GM23338 (cell line): Measurements from ENCODE around the gene NUDT21. TPM values are rescaled to one million over a fixed set of nuclear protein-coding genes. Genes with fewer than 3 reads are reported as not detected.

Experiments used
- CREB1 ChIP-seq: fragments of 250-450 bp; sonication (Bioruptor Pico); IDR thresholded peaks from 2 replicates; pipeline ENCODE4 v1.5.0; 2020; ENCODE audit warnings: low read depth, mild to moderate bottlenecking, moderate library complexity
- EZH2 ChIP-seq: fragments of 200-600 bp; sonication (generic); IDR thresholded peaks from one replicate; pipeline ENCODE4 v1.8.0; 2017; ENCODE audit warnings: antibody characterized with exemption, mild to moderate bottlenecking, low read depth; ENCODE audit not compliant: unreplicated experiment
- EZH2phosphoT487 ChIP-seq: fragments of 200-600 bp; sonication (generic); IDR thresholded peaks from one replicate; pipeline ENCODE4 v1.8.1; 2018; ENCODE audit warnings: antibody characterized with exemption; ENCODE audit not compliant: unreplicated experiment
- JUNB ChIP-seq: IDR thresholded peaks from one replicate; pipeline ENCODE4 v1.6.1; 2016; ENCODE audit warnings: antibody characterized with exemption; ENCODE audit not compliant: unreplicated experiment
- NANOG ChIP-seq: IDR thresholded peaks from 2 replicates; pipeline ENCODE4 v1.6.1; 2016; ENCODE audit warnings: antibody characterized with exemption, borderline replicate concordance
- POLR2AphosphoS5 ChIP-seq: IDR thresholded peaks from 2 replicates; pipeline ENCODE4 v1.6.1; 2016; ENCODE audit warnings: antibody characterized with exemption, low read depth
- REST ChIP-seq: IDR thresholded peaks from one replicate; pipeline ENCODE4 v1.6.1; 2018; ENCODE audit warnings: antibody characterized with exemption; ENCODE audit not compliant: unreplicated experiment
- STAT1 ChIP-seq: IDR thresholded peaks from one replicate; pipeline ENCODE4 v1.6.1; 2016; ENCODE audit warnings: antibody characterized with exemption; ENCODE audit not compliant: unreplicated experiment
- ZNF114 ChIP-seq: fragments of 250-450 bp; sonication (Bioruptor Pico); IDR thresholded peaks from 2 replicates; pipeline ENCODE4 v1.5.0; 2020; ENCODE audit warnings: mild to moderate bottlenecking, moderate library complexity
- ZNF331 ChIP-seq: fragments of 250-450 bp; sonication (Bioruptor Pico); IDR thresholded peaks from 2 replicates; pipeline ENCODE4 v1.5.0; 2020; ENCODE audit warnings: low read depth, mild to moderate bottlenecking, moderate library complexity
- ZNF462 ChIP-seq: fragments of 250-450 bp; sonication (Bioruptor Pico); IDR thresholded peaks from 2 replicates; pipeline ENCODE4 v1.5.0; 2020; ENCODE audit warnings: mild to moderate bottlenecking, moderate library complexity
- polyA plus RNA-seq: library from polyadenylated mRNA; unstranded; fragments of >200 nt; fragmentation: Nextera tagmentation; extraction: Ambion mirVana; gene quantifications from 2 replicates; pipeline ENCODE4 v1.2.1, GENCODE V29; 2016
- total RNA-seq: library from RNA; depleted of rRNA; stranded (reverse); fragments of >200 nt; shearing (Covaris generic); gene quantifications from 2 replicates; pipeline ENCODE4 v1.2.3, GENCODE V29; 2014

NUDT21 gene
- total and polyA plus RNA-seq, 2 experiments from 2014 or later, result 83.4 to 132 TPM

- TF ChIP-seq ZNF462 (CRISPR knock-in tag) (no peak), STAT1 (no peak), EZH2 (no peak), ZNF114 (CRISPR knock-in tag) (no peak), NANOG (no peak), CREB1 (no peak), EZH2phosphoT487 (no peak), REST (no peak), ZNF331 (CRISPR knock-in tag) (no peak), POLR2AphosphoS5 (no peak), JUNB (no peak)
Observed at GRCh38 chr16:56480776-56481467, 29.8 kb upstream of the NUDT21 start (continued).
